SU-DHL-6 (cell line): Measurements from ENCODE around the gene MAP3K19.

Experiments used
- CTCF ChIP-seq: fragments of 200-600 bp; sonication (generic); IDR thresholded peaks from one replicate; pipeline ENCODE4 v1.5.1; 2017; ENCODE audit warnings: antibody characterized with exemption, mild to moderate bottlenecking, low read length, moderate library complexity; ENCODE audit not compliant: insufficient read depth, poor library complexity, severe bottlenecking
- EZH2phosphoT487 ChIP-seq: fragments of 200-600 bp; sonication (generic), shearing (Covaris generic); conservative IDR thresholded peaks from 2 replicates; pipeline ENCODE4 v1.6.1; 2018; ENCODE audit warnings: mild to moderate bottlenecking, antibody characterized with exemption, low read length, moderate library complexity, mixed read lengths

- TF ChIP-seq CTCF (no peak), EZH2phosphoT487 (no peak)
Observed at GRCh38 chr2:134919341-134920210, 127.7 kb downstream of the MAP3K19 start.
